Measurements from ENCODE around the gene CD74. TPM values are rescaled to one million over a fixed set of nuclear protein-coding genes. Genes with fewer than 3 reads are reported as not detected.

Gene CD74
- total RNA-seq, 4 donors from 2014 or later = 123 to 291 (median 160) TPM

- Histone ChIP-seq H3K9me3 (no peaks in the 10 kb centered on the region), H3K4me1 (peaks cover 3 to 4% of the 10 kb centered on the region in 2 donors), H3K36me3 (peaks cover 0 to 19% of the 10 kb centered on the region in 2 donors), H3K27ac (no peak overlapping the region), H3K4me3 (no peak overlapping the region), H3K27me3 (no peaks in the 10 kb centered on the region)
- intact Hi-C loops (cut with DNase I; ENCODE audit: low total_unique reads) (no loop called here), in situ Hi-C loops (cut with MboI; ENCODE audit: low sequenced_read_pairs in 4 of 4) (no loop called here)
- no peak for DNase-seq
- TF ChIP-seq POLR2A (IDR thresholded peaks at IDR 0.05) (no peak), CTCF (IDR thresholded peaks at IDR 0.05 in 4 of 5, conservative IDR thresholded peaks at IDR 0.05 in 1 of 5) (no peak)
- ATAC-seq = no peak
Measured at GRCh38 chr5:150404941-150405816, 7.5 kb downstream of the CD74 start.

- H3K9me3 ChIP-seq = no peaks in the 10 kb centered on the region
- no peak for TF ChIP-seq POLR2A (IDR thresholded peaks at IDR 0.05)
- no peak for TF ChIP-seq CTCF (IDR thresholded peaks at IDR 0.05 in 4 of 5, conservative IDR thresholded peaks at IDR 0.05 in 1 of 5)
- H3K36me3 ChIP-seq = peaks cover 0 to 25% of the 10 kb centered on the region in 2 donors
- H3K27ac ChIP-seq = no peak overlapping the region
- H3K27me3 ChIP-seq = no peaks in the 10 kb centered on the region
- DNase-seq = no peak
- ATAC-seq = no peak
- no peak overlapping the region for H3K4me3 ChIP-seq
- in situ Hi-C loops (cut with MboI; ENCODE audit: low sequenced_read_pairs in 4 of 4) = no loop called here
- H3K4me1 ChIP-seq = no peaks in the 10 kb centered on the region
- intact Hi-C loops (cut with DNase I; ENCODE audit: low total_unique reads) = no loop called here
Measured at GRCh38 chr5:150404535-150404934, 8.2 kb downstream of the CD74 start.

GRCh38 chr5:150404121-150404520 lies 8.6 kb downstream of the CD74 start:
- no peak overlapping the region for H3K4me3 ChIP-seq
- H3K27me3 ChIP-seq = no peaks in the 10 kb centered on the region
- H3K27ac ChIP-seq = no peak overlapping the region
- ATAC-seq = no peak
- H3K36me3 ChIP-seq = peaks cover 0 to 29% of the 10 kb centered on the region in 2 donors
- in situ Hi-C loops (cut with MboI; ENCODE audit: low sequenced_read_pairs in 4 of 4) (no loop called here), intact Hi-C loops (cut with DNase I; ENCODE audit: low total_unique reads) (no loop called here)
- no peaks in the 10 kb centered on the region for H3K4me1 ChIP-seq
- TF ChIP-seq CTCF (IDR thresholded peaks at IDR 0.05 in 4 of 5, conservative IDR thresholded peaks at IDR 0.05 in 1 of 5) (no peak), POLR2A (IDR thresholded peaks at IDR 0.05) (no peak)
- no peaks in the 10 kb centered on the region for H3K9me3 ChIP-seq
- no peak for DNase-seq

GRCh38 chr5:150402901-150403342 lies 9.8 kb downstream of the CD74 start:
- Histone ChIP-seq H3K27ac (no peak overlapping the region), H3K4me1 (no peaks in the 10 kb centered on the region), H3K27me3 (no peaks in the 10 kb centered on the region), H3K4me3 (no peak overlapping the region), H3K36me3 (peaks cover 0 to 41% of the 10 kb centered on the region in 2 donors), H3K9me3 (no peaks in the 10 kb centered on the region)
- intact Hi-C loops (cut with DNase I; ENCODE audit: low total_unique reads) = no loop called here
- no peak for TF ChIP-seq POLR2A (IDR thresholded peaks at IDR 0.05)
- no peak for TF ChIP-seq CTCF (IDR thresholded peaks at IDR 0.05 in 4 of 5, conservative IDR thresholded peaks at IDR 0.05 in 1 of 5)
- ATAC-seq = no peak
- DNase-seq = no peak
- in situ Hi-C loops (cut with MboI; ENCODE audit: low sequenced_read_pairs in 4 of 4) = no loop called here

Measured in gastrocnemius medialis (tissue), 4 donors.